SK-N-SH (cell line): ENCODE data around the gene CCNO. TPM values are rescaled to one million over a fixed set of nuclear protein-coding genes. Genes with fewer than 3 reads are reported as not detected.

ENCODE experiments used
- CTCF ChIA-PET: fragments of 300-600, 350-600 bp; formaldehyde crosslinking; extraction: SDS; loops from one replicate; lab custom pipeline; 2021; lab: Yijun Ruan, JAX
- POLR2A ChIA-PET: fragments of 350-600 bp; sonication (Branson Sonifier 250); formaldehyde crosslinking; extraction: SDS; loops from one replicate; lab custom pipeline; 2020; ENCODE audit warnings: antibody characterized with exemption, inconsistent platforms; lab: Yijun Ruan, JAX
- DNase-seq: peaks from one replicate; pipeline ENCODE4 v3.0.0; 2012
- H2AFZ ChIP-seq: fragments of 200-600 bp; sonication (generic); 2 replicates; pipeline ENCODE4 v1.8.1; 2016; ENCODE audit warnings: antibody characterized with exemption, mild to moderate bottlenecking, low read depth
- H3F3A ChIP-seq: fragments of 200-600 bp; sonication (generic); replicated peaks from 2 replicates; pipeline ENCODE3; 2016; ENCODE audit warnings: antibody characterized with exemption, mild to moderate bottlenecking; ENCODE audit not compliant: insufficient read depth
- H3K27ac ChIP-seq, 2 experiments: fragments of 200-500 bp in 1 of 2; fragments of 200-600 bp in 1 of 2; sonication (Bioruptor generic) in 1 of 2; sonication (generic), shearing (Covaris generic) in 1 of 2; 2 replicates each; pipeline versions ENCODE4 v1.5.1 to v1.6.1; 2014 to 2016; ENCODE audit warnings: low read depth in 2 of 2, inconsistent platforms in 1 of 2, low read length in 1 of 2, mild to moderate bottlenecking in 1 of 2, mixed read lengths in 1 of 2
- H3K27me3 ChIP-seq: fragments of 200-600 bp; sonication (generic), shearing (Covaris generic); 2 replicates; pipeline ENCODE4 v1.6.1; 2016; ENCODE audit warnings: mixed run types; ENCODE audit not compliant: insufficient read depth
- H3K36me3 ChIP-seq, 2 experiments: fragments of 200-500 bp in 1 of 2; fragments of 200-600 bp in 1 of 2; sonication (Bioruptor generic) in 1 of 2; sonication (generic) in 1 of 2; replicated peaks in 1 of 2; 2 replicates each; pipeline versions ENCODE3 to v1.5.1; 2014 to 2016; ENCODE audit warnings: low read length in 1 of 2, mild to moderate bottlenecking in 1 of 2; ENCODE audit not compliant: insufficient read depth in 2 of 2, control insufficient read depth in 1 of 2
- H3K4me1 ChIP-seq, 2 experiments: fragments of 200-500 bp in 1 of 2; fragments of 200-600 bp in 1 of 2; sonication (Bioruptor generic) in 1 of 2; sonication (generic), shearing (Covaris generic) in 1 of 2; 2 replicates each; pipeline versions ENCODE4 v1.5.1 to v1.6.1; 2014 to 2016; ENCODE audit warnings: low read depth in 1 of 2, low read length in 1 of 2, mixed run types in 1 of 2; ENCODE audit not compliant: insufficient read depth in 2 of 2, control insufficient read depth in 1 of 2
- H3K4me2 ChIP-seq: fragments of 200-600 bp; sonication (generic), shearing (Covaris generic); 2 replicates; pipeline ENCODE4 v1.6.1; 2017; ENCODE audit warnings: mixed run types
- H3K4me3 ChIP-seq, 2 experiments: fragments of 200-500 bp in 1 of 2; fragments of 200-600 bp in 1 of 2; sonication (Bioruptor generic) in 1 of 2; sonication (generic), shearing (Covaris generic) in 1 of 2; 2 replicates each; pipeline versions ENCODE4 v1.5.1 to v1.8.1; 2014 to 2016; ENCODE audit warnings: low read depth in 2 of 2, inconsistent platforms in 1 of 2, low read length in 1 of 2, mild to moderate bottlenecking in 1 of 2, mixed read lengths in 1 of 2, moderate library complexity in 1 of 2
- H3K79me2 ChIP-seq: fragments of 200-600 bp; sonication (generic); 2 replicates; pipeline ENCODE4 v1.8.1; 2017; ENCODE audit warnings: mild to moderate bottlenecking; ENCODE audit not compliant: insufficient read depth
- H3K9ac ChIP-seq: fragments of 200-600 bp; sonication (generic); 2 replicates; pipeline ENCODE4 v1.6.1; 2017; ENCODE audit warnings: mixed run types
- H3K9me2 ChIP-seq: fragments of 200-600 bp; sonication (generic); 2 replicates; pipeline ENCODE4 v1.6.1; 2017; ENCODE audit warnings: mixed run types
- H3K9me3 ChIP-seq: fragments of 200-600 bp; sonication (generic); 2 replicates; pipeline ENCODE4 v1.6.1; 2017; ENCODE audit warnings: mixed run types, mild to moderate bottlenecking, moderate library complexity
- H4K20me1 ChIP-seq: fragments of 200-600 bp; sonication (generic); 2 replicates; pipeline ENCODE4 v1.6.1; 2017; ENCODE audit warnings: mild to moderate bottlenecking, mixed run types; ENCODE audit not compliant: insufficient read depth
- EP300 ChIP-seq, 2 experiments: IDR thresholded peaks; 2 replicates each; pipeline versions ENCODE4 v1.4.0 to v1.6.1; 2012; ENCODE audit warnings: borderline replicate concordance in 1 of 2, low read depth in 1 of 2, low read length in 1 of 2
- EZH2phosphoT487 ChIP-seq: fragments of 200-600 bp; sonication (generic); IDR thresholded peaks from 2 replicates; pipeline ENCODE4 v1.6.1; 2017; ENCODE audit warnings: low read depth, mixed run types, mild to moderate bottlenecking, antibody characterized with exemption, moderate library complexity, borderline replicate concordance
- FOSL2 ChIP-seq: IDR thresholded peaks from 2 replicates; pipeline ENCODE4 v1.4.0; 2012; ENCODE audit warnings: low read depth, mild to moderate bottlenecking, moderate library complexity, borderline replicate concordance
- GABPA ChIP-seq: IDR thresholded peaks from 2 replicates; pipeline ENCODE4 v1.4.0; 2012; ENCODE audit warnings: low read depth, mild to moderate bottlenecking
- POLR2AphosphoS5 ChIP-seq: IDR thresholded peaks from 2 replicates; pipeline ENCODE4 v1.6.1; 2012; ENCODE audit warnings: low read depth, low read length
- RXRA ChIP-seq: IDR thresholded peaks from 2 replicates; pipeline ENCODE4 v1.4.0; 2012; ENCODE audit warnings: low read depth, mild to moderate bottlenecking, borderline replicate concordance
- SIN3A ChIP-seq: IDR thresholded peaks from 2 replicates; pipeline ENCODE4 v1.6.1; 2012; ENCODE audit warnings: low read depth, mild to moderate bottlenecking, low read length, moderate library complexity, borderline replicate concordance
- TCF12 ChIP-seq: IDR thresholded peaks from 2 replicates; pipeline ENCODE4 v1.4.0; 2012
- YY1 ChIP-seq: IDR thresholded peaks from 2 replicates; pipeline ENCODE4 v1.4.0; 2012; ENCODE audit warnings: low read depth, mild to moderate bottlenecking
- WGBS: methylation state at CpG from one replicate; pipeline ENCODE4 v1.1.6; 2017; ENCODE audit warnings: low lambda C conversion rate; 5-methylcytosine and 5-hydroxymethylcytosine counted together
- polyA plus RNA-seq, 3 experiments: library from polyadenylated mRNA; depleted of rRNA; stranded (reverse); fragments of >200 nt; gene quantifications; 2 replicates each; pipeline ENCODE4 v1.2.3, GENCODE V29; 2012

The CCNO gene
- polyA plus RNA-seq, 1 of the 3 experiments (the other 2 are of a cell fraction): not detected

DNA sequence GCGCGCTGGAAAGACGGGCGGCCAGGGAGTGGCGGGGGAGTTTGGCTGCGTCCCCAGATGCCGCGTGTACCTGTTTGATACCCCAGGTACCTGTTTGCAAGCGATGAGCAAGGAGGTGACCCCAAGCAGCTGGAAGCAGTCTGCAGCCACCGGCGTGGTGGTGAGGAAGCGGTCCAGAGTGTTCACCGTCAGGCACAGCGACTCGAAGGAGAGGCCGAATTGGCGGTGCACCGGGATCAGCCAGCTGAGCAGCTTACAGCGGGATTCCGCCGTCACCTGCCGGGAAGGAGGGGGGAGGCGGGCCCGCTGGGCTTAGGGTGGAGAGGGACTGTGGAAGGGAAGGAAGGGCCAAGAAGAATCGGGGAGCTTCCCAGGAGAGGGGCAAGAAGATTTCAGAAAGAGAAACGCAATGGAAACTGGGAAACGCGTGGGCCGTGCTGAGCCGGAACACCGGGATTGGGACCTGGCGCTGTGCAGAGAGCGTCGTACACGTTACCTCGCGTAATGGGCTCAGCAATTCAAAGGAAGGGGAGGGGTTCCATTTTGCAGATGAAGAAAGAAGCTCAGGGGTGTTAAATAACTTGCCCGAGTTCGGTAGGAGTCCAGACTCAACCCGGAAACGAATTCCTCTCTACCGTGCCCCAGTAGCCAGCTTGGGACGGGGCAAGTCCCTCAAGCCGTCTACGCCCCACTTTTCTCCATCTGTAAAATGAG is 980 bp downstream of the CCNO start:
- Histone ChIP-seq H2AFZ (peak overlapping the region; percentile 93; the same call in 1 of the 2 replicates), H4K20me1 (no peaks in the 10 kb centered on the region)
- CTCF ChIA-PET: interaction anchor here (0.8 to 2.2 kb wide), 8 partner anchors 50 to 533 kb away, joined by 3 to 9 read pairs (median 3); partner anchors contain the start of genes CDC20B, DHX29 and MTREX
- peak; percentile 14; the same call in 1 of the 2 replicates for TF ChIP-seq EZH2phosphoT487
- no peak for TF ChIP-seq EP300 (IDR thresholded peaks at IDR 0.05; ENCODE audit: borderline replicate concordance in 1 of 2, low read depth in 1 of 2, low read length in 1 of 2)
- TF ChIP-seq TCF12: no peak
- no peak for TF ChIP-seq FOSL2
- TF ChIP-seq GABPA: no peak
- TF ChIP-seq SIN3A: no peak
- no peak for TF ChIP-seq POLR2AphosphoS5
- no peak for TF ChIP-seq YY1
- TF ChIP-seq, all 33 proteins: peak for 1
- WGBS: 1% methylated on average over 38 of the region's 45 CpGs
- Histone ChIP-seq H3K4me3 (peak overlapping the region; percentile 39 to 59; a peak in 3 of 4 replicates), H3F3A (peaks cover 3% of the 10 kb centered on the region), H3K36me3 (no peaks in the 10 kb centered on the region), H3K9ac (no peak overlapping the region), H3K4me1 (peaks cover 0 to 27% of the 10 kb centered on the region in 2 experiments; a peak in 1 of 4 replicates), H3K9me3 (no peaks in the 10 kb centered on the region), H3K27me3 (peaks cover 98% of the 10 kb centered on the region), H3K4me2 (peak overlapping the region; percentile 96), H3K79me2 (no peaks in the 10 kb centered on the region), H3K27ac (no peak overlapping the region), H3K9me2 (no peaks in the 10 kb centered on the region)
- DNase-seq: peak; percentile 39
- POLR2A ChIA-PET: no interaction called here

GRCh38 chr5:55231919-55232270 is 1.5 kb downstream of the CCNO start:
- Histone ChIP-seq H3K4me1 (peaks cover 0 to 29% of the 10 kb centered on the region in 2 experiments; a peak in 1 of 4 replicates), H3K36me3 (no peaks in the 10 kb centered on the region), H3F3A (peaks cover 3% of the 10 kb centered on the region), H3K9me2 (no peaks in the 10 kb centered on the region), H3K79me2 (no peaks in the 10 kb centered on the region), H3K4me3 (peak overlapping the region in 1 of 2 experiments; percentile 10; a peak in 2 of 4 replicates), H3K9me3 (no peaks in the 10 kb centered on the region), H3K27ac (no peak overlapping the region), H3K27me3 (peaks cover 100% of the 10 kb centered on the region), H4K20me1 (no peaks in the 10 kb centered on the region), H3K4me2 (peak overlapping the region; percentile 96; the same call in 1 of the 2 replicates), H3K9ac (no peak overlapping the region), H2AFZ (no peak overlapping the region)
- DNase-seq: no peak
- ChIA-PET CTCF (interaction anchor here (1.0 to 2.2 kb wide), 7 partner anchors 49 to 533 kb away, joined by 3 to 9 read pairs (median 3); partner anchors contain the start of genes CDC20B, DHX29 and MTREX), POLR2A (no interaction called here)
- TF ChIP-seq EZH2phosphoT487 (peak; percentile 31; the same call in 1 of the 2 replicates), RXRA (no peak)
- WGBS: 14% methylated on average over 11 of the region's 11 CpGs
